ENCODE measurements around the gene SSRP1. TPM values are rescaled to one million over a fixed set of nuclear protein-coding genes. Genes with fewer than 3 reads are reported as not detected.
A peak's percentile ranks its signal among the peaks of the same experiment; 100 is the strongest.

The SSRP1 gene
- total and polyA plus RNA-seq, 2 of the 13 experiments (the other 11 are each of a cell fraction or from before 2014, with no cell fraction given) = 93.6 to 129 TPM

GRCh38 chr11:57325735-57326048 lies 10.0 kb downstream of the SSRP1 start:
- H3K9me3 ChIP-seq (ENCODE audit: low read length) = no peaks in the 10 kb centered on the region
- DNase-seq (ENCODE audit: low spot score) (no peak), ATAC-seq (peak; percentile 45), FAIRE-seq (no peak)
- H3K9ac ChIP-seq (ENCODE audit: insufficient read depth, low read depth, low read length) = peak overlapping the region; percentile 87
- peaks cover 12% of the 10 kb centered on the region for H3K79me2 ChIP-seq (ENCODE audit: insufficient read depth, low read length)
- peaks cover 15 to 48% of the 10 kb centered on the region in 2 experiments; a peak in 4 of 5 replicates for H3K36me3 ChIP-seq (replicated peaks in 1 of 2; ENCODE audit: control insufficient read depth in 1 of 2, insufficient read depth in 2 of 2, low read length in 2 of 2)
- WGBS (ENCODE audit: low lambda C conversion rate) = 30% methylated on average over 2 of the region's 6 CpGs
- H3K4me1 ChIP-seq (ENCODE audit: insufficient read depth, low read length) = peaks cover 48% of the 10 kb centered on the region
- CTCF ChIA-PET (ENCODE audit: low intra/inter-chr PET ratio, low total read pairs) = no interaction called here
- intact Hi-C loops (cut with micrococcal nuclease; ENCODE audit: unreplicated experiment) (loop anchor here (1.0 kb wide), 2 partner anchors 10 to 14 kb away; partner anchors contain the start of gene SSRP1), in situ Hi-C loops (cut with HindIII; ENCODE audit: extremely low pct_ligation_motif_present, low pct_unique_long_range_greater_than_20kb) (no loop called here)
- POLR2A ChIA-PET = interaction anchor here (1.0 to 3.7 kb wide), 9 partner anchors 9 to 189 kb away, joined by 3 to 65 read pairs (median 5); partner anchors contain the start of gene SSRP1
- peak overlapping the region; percentile 63 to 81 (median 76) for H3K4me3 ChIP-seq (replicated peaks in 1 of 3; ENCODE audit: insufficient read depth in 1 of 3, low read depth in 2 of 3, low read length in 3 of 3)
- no TSS peak for BruUV-seq (replicated peaks)
- peak overlapping the region; percentile 91 for H3K4me2 ChIP-seq (ENCODE audit: low read depth, low read length)
- peak overlapping the region; percentile 45 for H2AFZ ChIP-seq (ENCODE audit: low read length)
- no peaks in the 10 kb centered on the region; a peak in 1 of 5 replicates for H3K27me3 ChIP-seq (ENCODE audit: control insufficient read depth in 1 of 2, insufficient read depth in 2 of 2, low read length in 2 of 2)
- peak overlapping the region; percentile 90 for H3K27ac ChIP-seq (ENCODE audit: extremely low read length, insufficient read depth, low read length)
- peaks cover 9% of the 10 kb centered on the region; the same call in 1 of the 2 replicates for H4K20me1 ChIP-seq (ENCODE audit: insufficient read depth, low read length)
- TF ChIP-seq E2F2 (CRISPR knock-in tag; IDR thresholded peaks at IDR 0.05; ENCODE audit: borderline replicate concordance) (no peak), SNAI1 (CRISPR knock-in tag; IDR thresholded peaks at IDR 0.05; ENCODE audit: borderline replicate concordance) (no peak), ARID4A (CRISPR knock-in tag; IDR thresholded peaks at IDR 0.05; ENCODE audit: borderline replicate concordance) (no peak), HDAC6 (IDR thresholded peaks at IDR 0.05; ENCODE audit: low read depth, low read length) (no peak), DNMT3B (CRISPR knock-in tag; conservative IDR thresholded peaks at IDR 0.05) (no peak), SRF (IDR thresholded peaks at IDR 0.05; ENCODE audit: low read depth, low read length) (no peak), ZNF773 (CRISPR knock-in tag; IDR thresholded peaks at IDR 0.05; ENCODE audit: borderline replicate concordance) (no peak), ZNF3 (CRISPR knock-in tag; IDR thresholded peaks at IDR 0.05) (no peak), ZNF296 (CRISPR knock-in tag; conservative IDR thresholded peaks at IDR 0.05) (no peak), ARNT2 (CRISPR knock-in tag; IDR thresholded peaks at IDR 0.05; ENCODE audit: low read depth) (0 out of 2 replicates have a peak, but pooled peaks have one; percentile 54), RBAK (CRISPR knock-in tag; IDR thresholded peaks at IDR 0.05) (no peak), ZBTB38 (CRISPR knock-in tag; IDR thresholded peaks at IDR 0.05) (peak; percentile 35; the same call in 1 of the 2 replicates), GATAD1 (CRISPR knock-in tag; IDR thresholded peaks at IDR 0.05) (0 out of 2 replicates have a peak, but pooled peaks have one; percentile 6), ESRRA (CRISPR knock-in tag; IDR thresholded peaks at IDR 0.05; ENCODE audit: low read depth) (no peak), ZNF501 (CRISPR knock-in tag; IDR thresholded peaks at IDR 0.05) (0 out of 2 replicates have a peak, but pooled peaks have one; percentile 2)
- TF ChIP-seq, protein P1, sequence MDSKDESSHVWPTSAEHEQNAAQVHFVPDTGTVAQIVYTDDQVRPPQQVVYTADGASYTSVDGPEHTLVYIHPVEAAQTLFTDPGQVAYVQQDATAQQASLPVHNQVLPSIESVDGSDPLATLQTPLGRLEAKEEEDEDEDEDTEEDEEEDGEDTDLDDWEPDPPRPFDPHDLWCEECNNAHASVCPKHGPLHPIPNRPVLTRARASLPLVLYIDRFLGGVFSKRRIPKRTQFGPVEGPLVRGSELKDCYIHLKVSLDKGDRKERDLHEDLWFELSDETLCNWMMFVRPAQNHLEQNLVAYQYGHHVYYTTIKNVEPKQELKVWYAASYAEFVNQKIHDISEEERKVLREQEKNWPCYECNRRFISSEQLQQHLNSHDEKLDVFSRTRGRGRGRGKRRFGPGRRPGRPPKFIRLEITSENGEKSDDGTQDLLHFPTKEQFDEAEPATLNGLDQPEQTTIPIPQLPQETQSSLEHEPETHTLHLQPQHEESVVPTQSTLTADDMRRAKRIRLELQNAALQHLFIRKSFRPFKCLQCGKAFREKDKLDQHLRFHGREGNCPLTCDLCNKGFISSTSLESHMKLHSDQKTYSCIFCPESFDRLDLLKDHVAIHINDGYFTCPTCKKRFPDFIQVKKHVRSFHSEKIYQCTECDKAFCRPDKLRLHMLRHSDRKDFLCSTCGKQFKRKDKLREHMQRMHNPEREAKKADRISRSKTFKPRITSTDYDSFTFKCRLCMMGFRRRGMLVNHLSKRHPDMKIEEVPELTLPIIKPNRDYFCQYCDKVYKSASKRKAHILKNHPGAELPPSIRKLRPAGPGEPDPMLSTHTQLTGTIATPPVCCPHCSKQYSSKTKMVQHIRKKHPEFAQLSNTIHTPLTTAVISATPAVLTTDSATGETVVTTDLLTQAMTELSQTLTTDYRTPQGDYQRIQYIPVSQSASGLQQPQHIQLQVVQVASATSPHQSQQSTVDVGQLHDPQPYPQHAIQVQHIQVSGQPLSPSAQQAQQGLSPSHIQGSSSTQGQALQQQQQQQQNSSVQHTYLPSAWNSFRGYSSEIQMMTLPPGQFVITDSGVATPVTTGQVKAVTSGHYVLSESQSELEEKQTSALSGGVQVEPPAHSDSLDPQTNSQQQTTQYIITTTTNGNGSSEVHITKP (CRISPR knock-in tag; IDR thresholded peaks at IDR 0.05; ENCODE audit: low read depth) = 0 out of 2 replicates have a peak, but pooled peaks have one; percentile 4

All from HepG2 (cell line).